ENCODE data around the gene GALNT14. TPM values are rescaled to one million over a fixed set of nuclear protein-coding genes. Genes with fewer than 3 reads are reported as not detected.

Gene GALNT14
- total RNA-seq, 2 donors from 2014 or later: 0.31 TPM; not detected in 1

Other genes starting within 250 kb of the GALNT14 start
- under 1 TPM; 0.09 to 0.47 TPM for gene CAPN14, start 79.1 kb upstream of the GALNT14 start, total RNA-seq
- gene EHD3, start 95.7 kb upstream of the GALNT14 start, total RNA-seq: 1 to 10 TPM; 1.2 to 1.7 TPM

Data from left colon (tissue), 2 donors.